H1 (cell line): ENCODE data around the gene HOXD10. TPM values are rescaled to one million over a fixed set of nuclear protein-coding genes. Genes with fewer than 3 reads are reported as not detected.

Experiments used
- CTCF ChIA-PET: fragments of 300-600 bp; sonication (Branson Sonifier 250); formaldehyde crosslinking; loops from one replicate; lab custom pipeline; 2021; ENCODE audit not compliant: partially characterized antibody; lab: Charles Lee
- POLR2A ChIA-PET: fragments of 300-600 bp; sonication (Branson Sonifier 250); formaldehyde crosslinking; loops from one replicate; lab custom pipeline; 2021; ENCODE audit warnings: inconsistent platforms; ENCODE audit not compliant: partially characterized antibody; lab: Charles Lee
- DNase-seq, 2 experiments: peaks; one replicate each; pipeline versions ENCODE4 v3.0.0 to v3.0.0-alpha.2; 2010 to 2022; ENCODE audit warnings: low spot score in 2 of 2, low read depth in 1 of 2, mixed read lengths in 1 of 2
- FAIRE-seq: peaks from 2 replicates; lab custom pipeline; 2011; peaks lifted over from hg19 to GRCh38; lab: Jason Lieb, UNC
- H2AFZ ChIP-seq: 2 replicates; pipeline ENCODE4 v1.8.1; 2012; ENCODE audit warnings: low read length, inconsistent platforms
- H2AK5ac ChIP-seq: 2 replicates; pipeline ENCODE4 v1.6.1; 2013; ENCODE audit warnings: low read depth, low read length
- H2BK120ac ChIP-seq: replicated peaks from 2 replicates; pipeline ENCODE3; 2013; ENCODE audit warnings: low read depth, low read length, inconsistent platforms
- H2BK12ac ChIP-seq: 2 replicates; pipeline ENCODE4 v1.6.1; 2013; ENCODE audit warnings: low read depth, low read length
- H2BK15ac ChIP-seq: 2 replicates; pipeline ENCODE4 v1.6.1; 2013; ENCODE audit warnings: low read length
- H2BK20ac ChIP-seq: 2 replicates; pipeline ENCODE4 v1.6.1; 2013; ENCODE audit warnings: low read length
- H2BK5ac ChIP-seq: 2 replicates; pipeline ENCODE4 v1.6.1; 2013; ENCODE audit warnings: low read depth, low read length
- H3K14ac ChIP-seq: 2 replicates; pipeline ENCODE4 v1.6.1; 2013; ENCODE audit warnings: inconsistent platforms; ENCODE audit not compliant: insufficient read length
- H3K18ac ChIP-seq: 2 replicates; pipeline ENCODE4 v1.6.1; 2013; ENCODE audit warnings: low read length; ENCODE audit errors: extremely low read depth
- H3K23ac ChIP-seq: 2 replicates; pipeline ENCODE4 v1.6.1; 2013; ENCODE audit warnings: inconsistent platforms; ENCODE audit not compliant: insufficient read length
- H3K23me2 ChIP-seq: 2 replicates; pipeline ENCODE4 v1.6.1; 2013; ENCODE audit warnings: low read depth, low read length
- H3K27ac ChIP-seq: 2 replicates; pipeline ENCODE4 v1.6.1; 2011; ENCODE audit warnings: low read depth, low read length, inconsistent platforms
- H3K27me3 ChIP-seq, 4 experiments: replicated peaks in 1 of 4; 1 replicate in 1 of 4; 2 replicates in 3 of 4; pipeline versions ENCODE4 v1.6.1 to v1.8.1; 2011 to 2013; ENCODE audit warnings: low read length in 3 of 4, mild to moderate bottlenecking in 3 of 4, inconsistent platforms in 2 of 4, mixed read lengths in 2 of 4, moderate library complexity in 1 of 4; ENCODE audit not compliant: control insufficient read depth in 3 of 4, insufficient read depth in 3 of 4; ENCODE audit errors: extremely low read depth in 1 of 4
- H3K36me3 ChIP-seq, 4 experiments: 2 replicates each; pipeline versions ENCODE4 v1.6.1 to v1.8.1; 2011 to 2013; ENCODE audit warnings: mild to moderate bottlenecking in 4 of 4, low read length in 3 of 4, moderate library complexity in 2 of 4, control low read depth in 1 of 4, inconsistent platforms in 1 of 4; ENCODE audit not compliant: insufficient read depth in 4 of 4, control insufficient read depth in 2 of 4
- H3K4ac ChIP-seq: replicated peaks from 2 replicates; pipeline ENCODE3; 2013; ENCODE audit warnings: low read length, low read depth, mixed read lengths, inconsistent platforms; ENCODE audit not compliant: insufficient read length
- H3K4me1 ChIP-seq, 4 experiments: replicated peaks in 1 of 4; 1 replicate in 1 of 4; 2 replicates in 3 of 4; pipeline versions ENCODE4 v1.6.1 to v1.8.1; 2011 to 2013; ENCODE audit warnings: low read length in 3 of 4, inconsistent platforms in 2 of 4, mixed read lengths in 1 of 4; ENCODE audit not compliant: insufficient read depth in 4 of 4, control insufficient read depth in 3 of 4
- H3K4me2 ChIP-seq, 2 experiments: 2 replicates each; pipeline versions ENCODE4 v1.6.1 to v1.8.1; 2011 to 2013; ENCODE audit warnings: low read depth in 2 of 2, low read length in 2 of 2, control low read depth in 1 of 2, inconsistent platforms in 1 of 2, mild to moderate bottlenecking in 1 of 2; ENCODE audit not compliant: insufficient read depth in 1 of 2
- H3K4me3 ChIP-seq, 4 experiments: fragments of 200-600, 300-600 bp in 1 of 4; sonication (generic), shearing (Covaris generic), sonication (Bioruptor Twin) in 1 of 4; 2 replicates each; pipeline versions ENCODE4 v1.5.1 to v1.8.1; 2011 to 2016; ENCODE audit warnings: low read length in 4 of 4, low read depth in 3 of 4, control low read depth in 2 of 4, inconsistent platforms in 2 of 4, mild to moderate bottlenecking in 2 of 4, mixed read lengths in 1 of 4, moderate library complexity in 1 of 4; ENCODE audit not compliant: insufficient read depth in 2 of 4; ENCODE audit errors: extremely low read depth in 1 of 4
- H3K56ac ChIP-seq: replicated peaks from 2 replicates; pipeline ENCODE3; 2013; ENCODE audit warnings: low read depth, mild to moderate bottlenecking, mixed read lengths, low read length, inconsistent platforms; ENCODE audit not compliant: insufficient read length
- H3K79me1 ChIP-seq: 2 replicates; pipeline ENCODE4 v1.6.1; 2013; ENCODE audit warnings: low read depth, low read length, control low read depth
- H3K79me2 ChIP-seq, 2 experiments: 2 replicates each; pipeline versions ENCODE4 v1.6.1 to v1.8.1; 2012 to 2013; ENCODE audit warnings: low read length in 2 of 2, mild to moderate bottlenecking in 2 of 2, inconsistent platforms in 1 of 2; ENCODE audit not compliant: insufficient read depth in 2 of 2, control insufficient read depth in 1 of 2
- H3K9ac ChIP-seq, 4 experiments: replicated peaks in 1 of 4; 1 replicate in 1 of 4; 2 replicates in 3 of 4; pipeline versions ENCODE4 v1.6.1 to v1.8.1; 2011 to 2013; ENCODE audit warnings: low read depth in 3 of 4, low read length in 3 of 4, control low read depth in 2 of 4, mild to moderate bottlenecking in 2 of 4, moderate library complexity in 2 of 4, inconsistent platforms in 1 of 4; ENCODE audit errors: extremely low read depth in 1 of 4
- H3K9me3 ChIP-seq, 2 experiments: 2 replicates each; pipeline versions ENCODE4 v1.6.1 to v1.8.1; 2012 to 2013; ENCODE audit warnings: mild to moderate bottlenecking in 2 of 2, moderate library complexity in 2 of 2, control low read depth in 1 of 2, inconsistent platforms in 1 of 2, low read depth in 1 of 2, low read length in 1 of 2, mixed read lengths in 1 of 2; ENCODE audit not compliant: insufficient read depth in 2 of 2
- H4K20me1 ChIP-seq, 2 experiments: replicated peaks in 1 of 2; 2 replicates each; pipeline versions ENCODE3 to v1.8.1; 2011 to 2013; ENCODE audit warnings: inconsistent platforms in 2 of 2, low read length in 2 of 2, mild to moderate bottlenecking in 1 of 2; ENCODE audit not compliant: insufficient read depth in 2 of 2, control insufficient read depth in 1 of 2
- H4K5ac ChIP-seq: 2 replicates; pipeline ENCODE4 v1.6.1; 2013; ENCODE audit warnings: low read length, low read depth, mixed read lengths, inconsistent platforms; ENCODE audit not compliant: insufficient read length
- H4K8ac ChIP-seq: 2 replicates; pipeline ENCODE4 v1.8.0; 2013; ENCODE audit warnings: mild to moderate bottlenecking, moderate library complexity, low read length, inconsistent platforms; ENCODE audit not compliant: insufficient read depth; ENCODE audit errors: extremely low read depth
- H4K91ac ChIP-seq: replicated peaks from 2 replicates; pipeline ENCODE3; 2013; ENCODE audit warnings: low read length, mixed read lengths, inconsistent platforms; ENCODE audit not compliant: insufficient read length
- BRCA1 ChIP-seq: IDR thresholded peaks from 2 replicates; pipeline ENCODE4 v1.6.1; 2012; ENCODE audit warnings: low read depth, low read length, improper control_type of control experiment
- CREB1 ChIP-seq: IDR thresholded peaks from 2 replicates; pipeline ENCODE4 v1.6.1; 2012; ENCODE audit warnings: inconsistent platforms
- EGR1 ChIP-seq: IDR thresholded peaks from 2 replicates; pipeline ENCODE4 v1.6.1; 2011; ENCODE audit warnings: low read depth, low read length, borderline replicate concordance
- KDM1A ChIP-seq: fragments of 200-600, 300-600 bp; sonication (generic); IDR thresholded peaks from 2 replicates; pipeline ENCODE4 v1.7.1; 2016; ENCODE audit warnings: mild to moderate bottlenecking, low read length, borderline replicate concordance
- KDM4A ChIP-seq: IDR thresholded peaks from one replicate; pipeline ENCODE4 v1.7.1; 2012; ENCODE audit warnings: low read depth, mild to moderate bottlenecking, moderate library complexity, low read length, inconsistent platforms; ENCODE audit not compliant: severe bottlenecking
- KDM5A ChIP-seq: fragments of 200-600 bp; IDR thresholded peaks from 2 replicates; pipeline ENCODE4 v1.7.1; 2012; ENCODE audit warnings: mild to moderate bottlenecking, low read length, inconsistent platforms, mixed read lengths
- MAFK ChIP-seq: IDR thresholded peaks from 2 replicates; pipeline ENCODE4 v1.6.1; 2012; ENCODE audit warnings: low read depth, mild to moderate bottlenecking, improper control_type of control experiment, low read length
- RAD21 ChIP-seq, 2 experiments: IDR thresholded peaks in 1 of 2; conservative IDR thresholded peaks in 1 of 2; 2 replicates each; pipeline ENCODE4 v1.6.1; 2011; ENCODE audit warnings: low read depth in 2 of 2, low read length in 2 of 2, improper control_type of control experiment in 1 of 2, inconsistent platforms in 1 of 2, mild to moderate bottlenecking in 1 of 2, moderate library complexity in 1 of 2
- RXRA ChIP-seq: IDR thresholded peaks from 2 replicates; pipeline ENCODE4 v1.6.1; 2011; ENCODE audit warnings: low read depth, mild to moderate bottlenecking, low read length, moderate library complexity; ENCODE audit not compliant: insufficient read depth
- SRF ChIP-seq: IDR thresholded peaks from 2 replicates; pipeline ENCODE4 v1.6.1; 2011; ENCODE audit warnings: mild to moderate bottlenecking, low read depth, low read length, moderate library complexity
- TAF7 ChIP-seq: optimal IDR thresholded peaks from 2 replicates; pipeline ENCODE3; 2011; ENCODE audit warnings: low read depth, mild to moderate bottlenecking, inconsistent platforms, low read length, moderate library complexity, borderline replicate concordance
- YY1 ChIP-seq: IDR thresholded peaks from 2 replicates; pipeline ENCODE4 v1.6.1; 2011; ENCODE audit warnings: low read depth, mild to moderate bottlenecking, low read length
- WGBS, 2 experiments: shearing (Covaris generic) in 1 of 2; methylation state at CpG; one replicate each; pipeline versions ENCODE4 v1.1.6 to v1.1.7; 2013 to 2015; ENCODE audit warnings: low lambda C conversion rate in 2 of 2, mixed read lengths in 2 of 2, inconsistent platforms in 1 of 2, low coverage in 1 of 2, missing lambda C conversion rate in 1 of 2; ENCODE audit not compliant: insufficient replicate concordance in 2 of 2, insufficient coverage in 1 of 2, insufficient read length in 1 of 2; ENCODE audit errors: extremely low coverage in 1 of 2, missing lambda C conversion rate in 1 of 2; 5-methylcytosine and 5-hydroxymethylcytosine counted together
- polyA plus RNA-seq, 7 experiments: library from polyadenylated mRNA; depleted of rRNA in 3 of 7; stranded (reverse) in 5 of 7; unstranded in 2 of 7; fragments of >200 nt in 5 of 7; fragments of 200-250 nt in 2 of 7; gene quantifications; 1 replicate in 5 of 7; 2 replicates in 1 of 7; 4 replicates in 1 of 7; pipeline versions ENCODE4 v1.2.1 to v1.2.3, GENCODE V29; 2011 to 2013; ENCODE audit warnings: missing spikeins in 2 of 7, mixed read lengths in 2 of 7
- total RNA-seq: library from RNA; stranded (reverse); fragmentation: NEBNext Ultra II Directional; extraction: Animal tissue kit (Norgen Biotek cat#: 25700); gene quantifications from 2 replicates; pipeline ENCODE4 v1.2.1, GENCODE V29; 2021

The HOXD10 gene
- total and polyA plus RNA-seq, 2 of the 8 experiments (the other 6 are each of a cell fraction or from before 2014, with no cell fraction given), result not detected

- Histone ChIP-seq H2BK5ac (no peak overlapping the region), H3K9ac (no peak overlapping the region), H3K23me2 (peaks cover 6% of the 10 kb centered on the region; the same call in 1 of the 2 replicates), H3K4ac (no peak overlapping the region), H4K91ac (no peak overlapping the region), H4K8ac (peak overlapping the region; percentile 81; the same call in 1 of the 2 replicates), H3K27ac (no peak overlapping the region), H3K23ac (no peak overlapping the region), H2BK15ac (no peak overlapping the region), H3K9me3 (no peaks in the 10 kb centered on the region; a peak in 1 of 4 replicates), H3K4me3 (peak overlapping the region; percentile 4 to 54 (median 20); a peak in 6 of 8 replicates), H3K56ac (no peak overlapping the region), H2AFZ (no peak overlapping the region), H3K4me2 (peak overlapping the region; percentile 67 to 83), H2BK120ac (no peak overlapping the region), H3K79me2 (no peaks in the 10 kb centered on the region), H4K5ac (no peak overlapping the region), H3K18ac (no peak overlapping the region), H4K20me1 (peaks cover 16 to 17% of the 10 kb centered on the region in 2 experiments), H3K4me1 (peaks cover 0 to 29% (median 11%) of the 10 kb centered on the region in 4 experiments; a peak in 5 of 7 replicates), H3K36me3 (peaks cover 0 to 5% (median 0%) of the 10 kb centered on the region in 4 experiments; a peak in 1 of 8 replicates), H3K14ac (no peak overlapping the region), H3K79me1 (no peaks in the 10 kb centered on the region), H2BK12ac (no peak overlapping the region; the same call in 1 of the 2 replicates), H3K27me3 (peaks cover 85 to 98% (median 92%) of the 10 kb centered on the region in 4 experiments), H2AK5ac (no peak overlapping the region), H2BK20ac (no peak overlapping the region)
- DNase-seq, result peak in 1 of 2 experiments; percentile 92
- POLR2A ChIA-PET, result interaction anchor here (0.6 to 2.5 kb wide), 2 partner anchors 18 to 35 kb away, joined by 3 to 8 read pairs; no protein-coding TSS in a partner anchor
- FAIRE-seq, result no peak
- CTCF ChIA-PET, result interaction anchor here (0.6 to 7.8 kb wide), 36 partner anchors 9 to 829 kb away, joined by 3 to 130 read pairs (median 4); partner anchors contain the start of genes HOXD11, HOXD12 and HOXD13
- 1% methylated on average over 65 of the region's 86 CpGs; no CpG with 5 or more reads in 1 of the 2 experiments for WGBS, 2 experiments
- TF ChIP-seq MAFK (no peak), BRCA1 (no peak), KDM1A (0 out of 2 replicates have a peak, but pooled peaks have one; percentile 47), CREB1 (peak; percentile 66), SRF (0 out of 2 replicates have a peak, but pooled peaks have one; percentile 14), TAF7 (peak; percentile 66), RXRA (no peak), RAD21 (IDR thresholded peaks at IDR 0.05 in 1 of 2, conservative IDR thresholded peaks at IDR 0.05 in 1 of 2; ENCODE audit: low read depth in 2 of 2, low read length in 2 of 2) (peak; percentile 61 to 78), YY1 (0 out of 2 replicates have a peak, but pooled peaks have one; percentile 38), EGR1 (no peak), KDM4A (no peak), KDM5A (no peak)
These were observed 36.6 kb upstream of the HOXD10 start for GRCh38 chr2:176079831-176080539.
